ENCODE results near the gene ANP32E.
"Not testable (repeated sequence)": the region's sequence is repeated elsewhere in the genome, so short reads cannot be mapped to it uniquely, and the experiment has no call there.

Gene ANP32E

GRCh38 chr1:150256554-150257341 is 20.8 kb upstream of the ANP32E start:
- DNase-seq (ENCODE audit: low spot score), result no peak

GRCh38 chr1:150256198-150256553 is 20.3 kb upstream of the ANP32E start:
- no peak for DNase-seq (ENCODE audit: low spot score)

DNA sequence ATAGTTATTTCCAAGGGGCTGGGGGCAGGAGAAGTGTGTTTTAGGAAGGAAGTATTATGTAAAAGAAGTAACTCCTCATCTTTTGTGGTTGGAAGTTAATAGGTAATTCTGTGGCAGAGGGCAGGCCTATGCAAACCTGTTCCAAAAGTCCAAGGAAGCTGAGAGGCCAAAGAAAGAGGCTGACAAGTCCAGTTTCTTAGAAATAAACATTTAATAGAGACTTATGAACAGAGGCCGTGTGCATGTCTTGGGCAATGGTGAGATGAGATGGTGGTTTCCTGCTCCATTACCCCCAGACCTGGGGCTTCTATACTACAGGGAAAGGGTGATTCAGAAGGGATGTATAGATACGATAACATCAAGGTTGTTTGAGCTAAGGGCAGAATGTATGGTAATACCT is 14.0 kb upstream of the ANP32E start:
- no peak for DNase-seq (ENCODE audit: low spot score)

- no peak for DNase-seq (ENCODE audit: low spot score)
Measured at GRCh38 chr1:150243003-150243402, 7.1 kb upstream of the ANP32E start.

DNA sequence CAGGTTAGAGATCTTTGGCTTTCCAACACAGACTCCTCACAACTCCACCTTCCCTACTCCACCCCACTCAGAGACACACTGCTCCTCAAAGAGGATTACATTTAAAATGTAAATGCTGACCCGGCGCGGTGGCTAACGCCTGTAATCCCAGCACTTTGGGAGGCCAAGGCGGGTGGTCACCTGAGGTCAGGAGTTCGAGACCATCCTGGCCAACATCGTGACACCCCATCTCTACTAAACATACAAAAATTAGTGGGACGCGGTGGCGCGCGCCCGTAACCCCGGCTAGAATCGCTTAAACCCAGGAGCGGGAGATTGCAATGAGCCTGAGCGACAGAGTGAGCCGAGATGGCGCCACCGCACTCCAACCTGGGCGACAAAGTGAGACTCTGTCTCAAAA is 1.8 kb upstream of the ANP32E start:
- DNase-seq (ENCODE audit: low spot score), result no peak

GRCh38 chr1:150237176-150237575 is 1.3 kb upstream of the ANP32E start:
- not testable (repeated sequence) for DNase-seq (ENCODE audit: low spot score)

DNA sequence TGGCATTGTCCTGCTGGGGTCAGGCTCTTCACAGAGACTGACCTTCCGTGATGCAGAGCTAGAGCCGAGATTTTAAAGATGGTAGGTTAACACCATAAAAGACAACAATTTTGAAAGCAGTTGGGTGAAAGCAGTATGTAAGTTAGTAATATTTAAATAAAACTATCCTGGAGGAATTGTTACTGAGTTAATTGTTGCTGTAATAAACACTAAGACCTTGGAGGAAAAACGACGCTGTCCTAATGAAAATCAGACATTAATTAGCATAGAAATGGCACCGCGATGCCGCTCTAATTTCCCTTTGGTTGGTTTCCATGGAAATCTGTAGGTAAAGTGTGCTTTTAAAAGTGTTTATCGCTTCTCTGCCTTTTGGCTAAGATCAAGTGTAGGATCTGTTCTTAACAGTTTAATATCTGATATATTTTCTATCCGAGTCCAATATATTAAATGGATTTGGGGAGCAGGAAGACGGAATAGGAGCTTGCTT is 745 bp upstream of the ANP32E start:
- DNase-seq (ENCODE audit: low spot score), result no peak

GRCh38 chr1:150235294-150235851 is 539 bp downstream of the ANP32E start:
- peak; percentile 44 for DNase-seq (ENCODE audit: low spot score)

- peak; percentile 82 for DNase-seq (ENCODE audit: low spot score)
Measured at GRCh38 chr1:150234566-150235293, 1.2 kb downstream of the ANP32E start.

- DNase-seq (ENCODE audit: low spot score), result no peak
Measured at GRCh38 chr1:150234309-150234565, 1.7 kb downstream of the ANP32E start.

GRCh38 chr1:150233359-150234308 is 2.3 kb downstream of the ANP32E start:
- DNase-seq (ENCODE audit: low spot score), result peak; percentile 20

- not testable (repeated sequence) for DNase-seq (ENCODE audit: low spot score)
Measured at GRCh38 chr1:150232921-150233320, 3.0 kb downstream of the ANP32E start.

DNA sequence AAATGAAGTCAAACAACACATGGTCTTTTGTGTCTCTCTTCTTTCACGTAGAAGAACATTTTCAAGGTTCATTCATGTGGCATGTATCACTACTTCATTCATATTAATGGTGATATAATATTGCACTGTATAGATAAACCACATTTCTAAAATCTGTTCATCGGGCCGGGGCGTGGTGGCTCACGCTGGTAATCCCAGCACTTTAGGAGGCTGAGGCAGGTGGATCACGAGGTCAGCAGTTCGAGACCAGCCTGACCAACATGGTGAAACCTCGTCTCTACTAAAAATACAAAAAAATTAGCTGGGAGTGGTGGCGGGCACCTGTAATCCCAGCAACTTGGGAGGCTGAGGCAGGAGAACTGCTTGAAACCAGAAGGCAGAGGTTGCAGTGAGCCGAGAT is 7.7 kb downstream of the ANP32E start:
- DNase-seq (ENCODE audit: low spot score), result not testable (repeated sequence)

DNA sequence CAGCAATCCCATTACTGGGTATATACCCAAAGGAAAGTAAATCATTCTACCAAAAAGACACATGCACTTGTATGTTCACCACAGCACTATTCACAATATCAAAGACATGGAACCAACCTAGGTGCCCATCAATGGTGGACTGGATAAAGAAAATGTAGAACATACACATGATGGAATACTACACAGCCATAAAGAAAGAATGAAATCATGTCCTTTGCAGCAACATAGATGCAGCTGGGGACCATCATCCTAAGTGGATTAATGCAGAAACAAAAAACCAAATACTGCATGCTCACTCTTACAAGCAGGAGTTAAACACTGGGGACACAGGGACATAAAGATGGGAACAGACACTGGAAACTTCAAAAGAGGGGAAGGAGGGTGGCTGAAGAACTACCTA is 8.7 kb downstream of the ANP32E start:
- no peak for DNase-seq (ENCODE audit: low spot score)

- no peak for DNase-seq (ENCODE audit: low spot score)
Measured at GRCh38 chr1:150226486-150226885, 9.4 kb downstream of the ANP32E start.

GRCh38 chr1:150225546-150225945 is 10.4 kb downstream of the ANP32E start:
- DNase-seq (ENCODE audit: low spot score), result no peak

GRCh38 chr1:150224983-150225382 is 10.9 kb downstream of the ANP32E start:
- no peak for DNase-seq (ENCODE audit: low spot score)

- DNase-seq (ENCODE audit: low spot score), result peak; percentile 26
Measured at GRCh38 chr1:150221552-150221951, 14.4 kb downstream of the ANP32E start.

- not testable (repeated sequence) for DNase-seq (ENCODE audit: low spot score)
Measured at GRCh38 chr1:150215855-150216254, 20.1 kb downstream of the ANP32E start.

GRCh38 chr1:150214099-150214756 is 21.7 kb downstream of the ANP32E start:
- not testable (repeated sequence) for DNase-seq (ENCODE audit: low spot score)
